RPMI7951 (cell line): ENCODE measurements around the gene PHF21A. TPM values are rescaled to one million over a fixed set of nuclear protein-coding genes. Genes with fewer than 3 reads are reported as not detected.
"Not testable (repeated sequence)": the region's sequence is repeated elsewhere in the genome, so short reads cannot be mapped to it uniquely, and the experiment has no call there.

ENCODE experiments used
- DNase-seq: peaks from one replicate; pipeline ENCODE4 v3.0.0-alpha.2; 2012; ENCODE audit warnings: low read depth
- total RNA-seq: library from RNA; depleted of rRNA; stranded (reverse); fragments of >200 nt; shearing (Covaris generic); gene quantifications from 2 replicates; pipeline ENCODE4 v1.2.3, GENCODE V29; 2014

PHF21A gene
- total RNA-seq, 1 experiment from 2014 or later, result 10.5 TPM

DNA sequence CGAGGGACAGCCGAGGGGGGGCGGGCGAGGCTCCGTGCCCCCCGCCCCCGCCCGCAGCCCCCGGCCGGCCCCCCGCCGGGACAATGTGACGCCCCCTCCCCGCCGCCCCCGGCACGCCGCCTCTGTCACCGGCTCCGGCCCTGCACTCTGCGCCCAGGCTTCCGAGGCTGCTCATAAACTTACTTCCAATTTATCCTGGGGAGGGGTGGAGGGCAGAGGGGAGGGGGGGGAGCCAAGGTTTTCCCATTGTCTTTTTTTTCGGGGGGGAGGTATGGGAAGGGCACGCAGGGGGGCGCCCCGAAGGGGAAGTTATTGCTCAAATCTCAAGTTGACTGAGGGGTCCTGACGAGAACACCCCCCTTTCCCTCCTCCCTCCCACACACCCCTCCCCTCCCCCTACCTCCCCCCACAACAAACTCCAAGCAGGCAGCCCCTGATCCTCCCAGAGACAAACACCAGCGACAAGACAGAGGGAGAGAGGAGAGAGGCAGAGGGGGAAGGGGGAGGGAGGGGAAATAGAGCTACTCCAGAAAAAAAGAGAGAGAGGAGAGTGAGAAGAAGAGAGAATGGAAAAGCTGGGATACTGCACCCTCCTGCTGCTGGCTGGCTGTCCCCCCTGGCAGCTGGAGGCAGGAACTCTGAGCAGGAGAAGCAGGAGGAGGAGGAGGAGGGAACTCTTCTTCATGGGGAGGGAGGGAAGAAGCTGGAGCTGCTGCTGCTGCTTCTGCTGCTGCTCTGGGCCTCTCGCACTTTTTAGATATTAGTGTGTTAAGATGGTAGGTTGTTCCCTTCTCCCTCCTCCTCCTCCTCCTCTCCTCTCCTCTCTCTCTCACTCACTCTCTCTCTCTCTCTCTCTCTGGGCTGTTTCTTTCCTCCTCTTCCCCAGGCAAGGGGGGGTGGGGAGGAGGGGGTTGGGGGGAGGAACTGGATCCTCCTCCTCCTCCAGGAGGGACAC is 631 bp downstream of the PHF21A start:
- peak; percentile 76 for DNase-seq

DNA sequence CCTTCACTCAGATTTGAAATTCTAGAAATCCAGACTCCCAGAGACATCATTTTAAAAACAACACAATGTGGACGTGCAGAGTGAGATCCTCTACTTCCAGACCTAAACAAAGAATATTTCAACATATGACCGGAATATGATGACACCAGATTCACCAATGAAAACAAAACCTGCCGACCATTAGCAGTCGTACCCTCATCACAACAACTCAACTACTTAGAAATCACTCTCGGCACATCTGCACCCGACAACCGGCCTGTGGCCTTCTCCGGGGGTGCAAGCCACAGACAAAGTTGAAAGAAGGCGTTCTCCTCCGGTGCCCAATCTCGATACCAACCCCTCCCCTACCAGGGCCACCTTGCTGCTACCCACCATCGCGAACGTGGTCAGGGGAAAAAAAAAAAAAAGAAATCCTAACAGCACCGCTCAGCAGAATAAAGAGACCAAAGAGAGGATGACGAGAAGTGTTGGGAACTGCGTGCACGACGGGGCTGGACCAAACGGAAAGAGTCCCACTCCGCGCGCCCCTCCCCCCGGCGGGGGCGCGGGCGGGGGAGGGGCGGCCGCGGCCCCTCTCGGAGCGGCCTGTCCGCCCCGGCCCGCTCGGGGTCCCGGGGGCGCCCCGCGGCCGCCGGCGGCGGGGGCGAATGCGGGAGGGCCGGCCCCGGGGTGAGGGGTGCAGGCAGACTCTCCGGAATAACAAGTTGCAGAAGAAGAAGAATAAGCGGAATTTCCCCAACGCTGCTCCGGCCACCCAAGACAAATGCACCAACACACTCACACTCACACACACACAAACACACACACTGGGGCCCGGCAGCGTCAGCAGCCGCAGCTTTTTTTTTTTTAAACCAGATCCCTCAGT is 1.7 kb downstream of the PHF21A start:
- peak; percentile 67 for DNase-seq

DNA sequence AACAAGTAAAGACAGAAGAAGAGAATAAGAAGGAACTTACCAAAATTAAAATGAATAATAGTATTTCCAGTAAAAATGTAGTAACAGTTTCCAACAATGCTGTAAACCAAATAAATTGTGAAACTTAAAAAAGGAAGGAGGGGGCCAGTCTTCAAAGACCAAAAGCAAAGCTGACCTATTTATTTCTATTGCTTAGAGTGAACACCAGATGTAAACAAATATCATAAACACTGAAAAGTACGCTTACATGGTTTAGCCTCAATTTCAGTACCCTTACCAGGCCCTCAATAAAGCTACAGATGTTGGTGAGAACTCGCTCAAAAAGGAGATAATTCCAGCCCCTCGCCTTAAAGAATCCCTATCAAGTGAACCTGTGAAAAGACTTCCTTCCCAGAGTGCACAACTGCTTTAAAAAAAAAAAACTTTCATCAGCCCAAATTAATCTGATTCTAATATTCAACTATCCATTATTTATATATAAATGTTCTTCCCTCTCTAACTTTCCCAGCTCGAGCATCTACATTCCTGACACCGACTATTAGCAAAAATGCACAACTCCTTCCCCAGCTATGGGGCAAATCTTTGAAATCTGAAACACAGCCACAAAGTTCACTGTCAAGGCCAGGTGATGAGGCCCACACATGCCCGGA is 2.4 kb downstream of the PHF21A start:
- DNase-seq, result no peak

DNA sequence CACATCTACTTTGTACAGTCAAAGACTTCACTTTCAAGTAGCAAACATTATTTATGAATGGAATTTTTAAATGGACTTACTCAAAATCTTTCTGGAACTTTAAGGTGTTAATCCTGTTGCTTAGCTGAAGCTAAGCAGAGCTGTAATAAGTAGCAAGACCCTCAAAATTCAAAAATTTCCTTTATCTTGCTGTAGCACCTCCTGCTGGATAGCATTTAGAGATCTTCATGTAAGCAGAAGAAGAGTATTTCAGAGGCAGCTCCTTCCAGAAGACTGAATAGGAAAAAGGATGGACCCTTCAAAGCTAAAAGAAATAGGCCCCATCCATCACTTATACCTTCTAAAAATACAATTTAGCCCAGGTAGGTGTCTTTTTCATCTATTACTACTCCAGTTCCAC is 3.4 kb downstream of the PHF21A start:
- DNase-seq, result no peak

DNA sequence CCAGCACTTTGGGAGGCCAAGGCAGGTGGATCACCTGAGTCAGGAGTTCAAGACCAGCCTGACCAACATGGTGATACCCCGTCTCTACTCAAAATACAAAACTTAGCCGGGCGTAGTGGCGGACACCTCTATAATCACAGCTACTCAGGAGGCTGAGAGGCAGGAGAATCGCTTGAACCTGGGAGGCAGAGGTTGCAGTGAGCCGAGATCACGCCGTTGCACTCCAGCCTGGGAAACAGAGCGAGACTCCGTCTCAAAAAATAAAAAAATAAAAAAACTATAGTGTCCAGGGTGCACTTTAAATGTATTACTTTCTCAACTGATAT is 4.6 kb downstream of the PHF21A start:
- not testable (repeated sequence) for DNase-seq

DNA sequence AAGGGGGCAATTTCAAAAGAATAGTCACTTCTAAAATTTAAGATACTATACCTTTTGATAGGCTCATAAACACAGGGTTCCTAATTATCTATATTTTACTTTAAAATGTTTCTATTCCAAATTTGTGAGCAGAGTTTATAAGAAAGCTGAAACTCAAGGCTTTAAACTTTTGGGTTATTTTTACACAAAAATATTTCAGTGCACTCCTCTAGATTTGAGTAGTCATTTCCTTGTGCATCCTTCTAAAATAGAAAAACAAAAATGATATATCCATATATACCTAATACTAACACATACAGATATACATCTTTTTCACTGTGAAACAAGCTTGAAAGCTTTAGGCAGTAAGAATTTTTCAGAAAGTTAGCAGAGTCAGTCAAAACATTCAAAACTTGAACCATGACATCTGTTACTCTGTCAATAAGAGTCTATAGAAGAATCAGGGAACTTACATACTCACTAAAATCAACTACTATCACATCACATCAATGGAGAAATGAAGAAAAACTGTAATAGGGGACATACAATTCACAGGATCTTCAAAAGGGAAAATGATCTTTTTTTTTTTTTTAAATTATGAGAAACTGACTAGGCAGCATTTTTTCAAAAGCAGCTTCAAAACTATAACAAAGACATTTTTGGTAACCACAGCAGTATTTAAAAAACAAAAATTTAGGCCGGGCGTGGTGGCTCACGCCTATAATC is 5.1 kb downstream of the PHF21A start:
- no peak for DNase-seq

DNA sequence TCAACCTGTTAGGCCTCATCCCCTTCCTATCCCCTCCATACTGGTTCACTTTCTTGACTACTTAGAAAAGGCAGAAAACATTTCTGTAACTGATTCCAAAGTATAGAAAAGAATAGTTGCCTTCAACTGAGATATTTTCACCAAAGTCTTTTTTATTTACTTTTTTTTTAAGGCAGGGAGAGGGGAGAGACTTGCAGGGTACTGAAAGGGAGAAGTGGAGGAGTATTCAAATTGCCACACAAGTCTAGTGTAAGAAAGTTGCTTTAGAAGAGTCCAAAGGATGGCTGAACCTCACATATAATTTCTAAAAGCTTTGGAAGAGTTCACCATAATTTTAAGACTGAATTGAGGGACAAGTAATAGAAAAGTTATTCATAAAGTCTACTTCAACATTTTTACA is 6.3 kb downstream of the PHF21A start:
- DNase-seq, result no peak

DNA sequence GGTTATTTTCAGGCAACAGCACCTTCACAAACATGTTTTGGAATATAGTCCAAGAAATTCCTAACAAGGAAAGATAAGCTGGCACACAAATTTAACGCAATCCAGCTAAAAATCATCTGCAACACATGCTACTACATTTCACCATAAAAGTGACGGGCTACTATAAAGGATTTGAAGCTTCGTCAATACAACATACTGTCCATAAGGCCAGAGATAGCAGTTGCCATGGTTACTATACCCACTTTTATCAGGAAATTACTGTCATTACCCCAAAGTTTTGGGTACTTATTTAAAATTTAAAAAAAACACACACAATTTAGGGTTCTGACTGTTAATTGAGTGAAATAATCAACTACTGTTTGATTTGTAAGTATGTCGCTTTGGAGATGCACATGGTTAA is 6.9 kb downstream of the PHF21A start:
- no peak for DNase-seq

DNA sequence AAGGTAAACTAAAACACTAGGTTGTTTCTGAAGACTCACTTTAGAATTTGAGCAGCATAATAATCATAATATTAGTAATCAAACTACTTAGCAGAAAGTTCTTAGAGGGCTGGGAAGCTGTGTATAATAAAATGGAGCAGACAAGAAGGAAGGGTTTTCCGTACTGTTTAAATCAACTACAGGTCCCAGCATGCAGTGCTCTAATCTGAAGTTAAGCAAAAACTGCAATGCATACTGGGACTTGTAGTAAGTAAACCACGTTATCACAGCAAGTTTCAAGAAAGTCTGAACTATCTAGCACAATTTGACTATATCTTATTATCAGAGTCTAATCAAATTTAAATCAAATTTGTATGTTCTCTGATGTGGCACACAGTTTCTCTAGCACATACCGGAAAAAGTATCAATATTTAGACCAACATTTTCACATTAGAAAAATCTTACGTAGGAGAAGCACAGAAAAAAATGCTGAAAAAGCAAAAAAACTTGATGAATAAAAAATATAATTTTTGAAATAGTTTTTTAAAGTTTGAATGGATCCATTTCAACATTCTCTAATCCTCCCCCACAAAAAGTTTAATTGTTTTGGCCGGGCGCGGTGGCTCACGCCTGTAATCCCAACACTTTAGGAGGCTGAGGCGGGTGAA is 8.2 kb downstream of the PHF21A start:
- peak; percentile 58 for DNase-seq

DNA sequence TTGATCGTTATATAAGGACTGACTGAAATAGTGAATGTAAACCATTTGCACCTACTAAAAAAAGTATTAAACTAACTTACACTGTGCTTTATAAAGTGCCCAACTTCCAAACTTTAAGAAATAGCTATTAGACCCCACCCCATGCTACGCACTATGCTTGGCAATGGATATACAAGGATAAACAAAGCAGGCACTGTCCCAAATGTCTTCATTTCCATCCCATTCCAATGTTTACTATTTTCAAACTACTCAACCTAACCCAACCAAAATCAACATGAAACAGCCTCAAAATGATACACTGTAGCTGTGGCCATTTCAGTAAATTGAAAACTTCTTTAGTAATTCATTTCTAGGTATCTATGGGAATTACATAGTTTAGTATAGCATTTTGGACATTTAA is 12.5 kb downstream of the PHF21A start:
- no peak for DNase-seq

DNA sequence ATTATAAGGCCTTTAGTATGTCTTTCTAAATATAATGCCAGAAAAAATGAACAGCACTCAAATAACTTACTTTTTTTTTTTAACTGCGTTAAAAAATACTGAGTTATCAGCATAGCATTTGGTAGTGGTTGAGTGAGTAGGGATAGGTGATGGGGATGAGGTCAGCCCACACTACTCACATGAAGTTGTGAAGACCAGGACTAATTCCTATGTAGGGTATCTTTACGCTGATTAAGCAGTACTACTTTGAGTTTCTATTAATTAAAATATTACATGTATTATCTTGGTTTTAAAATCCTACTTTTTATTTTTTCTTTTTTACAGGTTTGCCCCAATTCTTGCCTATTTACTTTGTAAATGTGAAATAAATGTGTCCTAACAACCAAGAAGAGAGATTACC is 13.5 kb downstream of the PHF21A start:
- no peak for DNase-seq

DNA sequence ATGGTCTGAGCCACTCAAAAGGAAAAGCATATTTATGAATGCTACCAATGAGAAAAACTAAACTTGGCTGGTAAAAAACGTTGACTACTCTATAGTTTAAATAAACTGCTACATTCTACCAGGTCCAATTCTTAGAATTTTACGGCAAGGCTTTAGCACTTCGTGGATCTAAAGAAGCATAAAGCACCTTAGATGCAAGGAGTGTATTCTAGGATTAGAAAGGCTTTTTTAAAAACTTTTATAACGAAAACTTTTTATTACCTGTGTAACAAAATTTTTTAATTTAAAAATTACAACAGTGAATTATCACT is 13.9 kb downstream of the PHF21A start:
- DNase-seq, result no peak

DNA sequence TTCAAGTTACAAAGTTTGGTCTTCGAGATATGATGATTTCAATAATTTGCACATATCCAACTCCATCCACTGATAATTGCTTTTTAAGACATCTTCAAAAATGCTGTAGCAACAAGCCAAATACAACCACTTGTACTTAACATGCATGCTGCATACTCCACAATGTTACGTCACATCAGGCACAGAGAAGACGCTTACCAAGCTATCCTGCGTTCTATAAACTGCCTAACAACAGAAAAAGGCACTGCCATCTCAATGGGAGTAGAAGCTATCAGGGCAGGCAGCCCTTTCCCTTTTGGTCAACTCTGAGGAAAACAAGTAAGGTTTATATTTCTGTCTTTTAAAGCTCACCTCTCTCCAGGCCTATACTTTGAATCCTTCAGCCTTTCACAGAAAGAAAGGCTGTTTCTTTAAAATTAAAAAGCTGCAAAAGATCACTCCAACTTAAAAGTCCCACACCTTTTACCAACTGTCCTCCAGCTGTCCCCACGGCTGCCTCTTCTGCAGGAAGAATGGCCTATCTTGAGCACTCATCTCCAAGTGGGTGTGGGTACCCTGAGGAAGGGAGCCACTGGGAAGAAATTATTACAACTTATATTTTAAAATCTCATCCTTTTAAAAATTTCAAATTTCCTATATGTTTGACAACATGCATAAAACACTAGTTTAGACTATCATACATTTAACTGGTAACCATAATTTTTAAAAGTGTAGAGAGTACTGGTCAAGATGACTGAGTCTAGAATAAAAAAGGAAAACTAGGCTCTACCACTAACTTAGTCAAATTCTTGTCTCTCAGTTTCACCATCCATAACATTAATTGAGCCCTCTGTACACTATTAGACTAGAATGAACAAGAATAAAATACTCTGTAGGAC is 14.5 kb downstream of the PHF21A start:
- no peak for DNase-seq

DNA sequence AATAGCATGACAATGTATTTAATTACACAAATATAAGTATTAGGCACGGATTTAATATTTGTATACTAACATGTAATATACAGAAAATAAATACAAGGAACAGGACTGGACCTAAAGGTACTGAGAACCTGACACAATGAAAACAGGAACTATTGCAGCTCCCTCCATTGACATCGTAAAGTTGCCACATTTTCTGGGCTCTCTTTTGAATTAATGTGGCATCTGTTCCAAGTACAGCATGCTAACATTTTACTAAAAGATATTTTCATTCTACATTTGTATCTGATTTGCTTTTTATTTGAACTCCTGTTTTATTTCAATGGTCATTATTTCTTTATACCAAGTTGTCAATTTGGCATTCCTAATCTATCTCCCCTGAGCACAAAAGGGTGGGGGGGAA is 15.3 kb downstream of the PHF21A start:
- DNase-seq, result no peak

DNA sequence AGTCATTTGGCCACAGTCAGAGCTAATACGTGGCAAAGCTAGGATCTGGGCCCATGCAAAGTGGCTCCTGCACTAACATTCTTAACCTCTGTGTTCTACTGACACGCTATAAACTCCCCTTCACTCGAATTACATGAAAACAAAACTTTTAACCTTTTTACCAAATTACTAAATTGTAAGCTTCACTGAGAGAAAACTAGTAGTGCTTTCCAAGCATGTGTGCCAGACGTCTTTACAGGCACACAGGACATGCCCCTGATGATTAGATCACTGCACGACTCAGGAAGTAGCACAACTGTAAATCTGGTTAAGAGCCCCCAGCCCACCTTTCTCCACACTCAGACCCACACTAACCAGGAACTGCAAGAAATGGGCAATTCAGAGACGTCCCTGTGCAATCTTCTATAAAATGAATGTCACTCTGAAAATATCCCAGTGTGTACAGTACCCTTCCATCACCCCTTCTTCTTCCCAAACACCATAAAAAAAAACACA is 16.1 kb downstream of the PHF21A start:
- DNase-seq, result no peak

DNA sequence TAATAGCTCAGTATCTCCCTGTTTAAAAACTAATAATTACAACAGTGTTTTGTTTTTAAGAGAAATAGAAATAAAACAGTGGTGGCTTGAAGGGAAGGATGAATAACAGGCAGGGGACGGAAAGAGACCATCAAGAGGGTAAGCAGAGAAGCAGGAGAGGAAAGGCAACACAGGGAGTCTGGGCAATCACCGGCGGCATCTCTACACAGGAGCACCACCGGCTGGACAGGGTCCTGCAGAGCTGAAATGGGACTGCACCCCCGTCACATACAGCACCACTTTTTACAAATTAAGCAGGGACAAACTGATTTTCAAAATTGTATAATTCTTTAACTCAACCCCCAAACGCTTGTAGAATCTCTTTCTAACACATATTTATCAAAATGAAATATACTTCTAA is 18.4 kb downstream of the PHF21A start:
- DNase-seq, result no peak

DNA sequence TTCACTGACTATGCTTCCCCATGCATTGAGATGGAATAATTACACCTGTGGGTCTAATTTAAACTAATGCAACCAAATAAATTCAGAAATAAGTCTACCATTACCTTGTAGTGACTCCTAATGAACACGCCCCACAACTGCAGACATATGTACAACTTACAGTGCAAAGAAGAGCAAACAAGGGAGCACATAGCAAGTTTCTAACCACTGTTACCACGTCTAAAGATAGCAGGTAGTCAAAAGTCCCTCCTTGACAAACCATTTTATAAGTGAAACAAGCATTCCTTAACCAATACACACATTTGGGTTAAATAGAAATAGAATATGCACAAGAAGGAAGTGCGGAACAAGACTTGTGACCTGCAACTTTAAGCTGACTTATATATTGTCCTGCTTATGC is 20.6 kb downstream of the PHF21A start:
- no peak for DNase-seq

DNA sequence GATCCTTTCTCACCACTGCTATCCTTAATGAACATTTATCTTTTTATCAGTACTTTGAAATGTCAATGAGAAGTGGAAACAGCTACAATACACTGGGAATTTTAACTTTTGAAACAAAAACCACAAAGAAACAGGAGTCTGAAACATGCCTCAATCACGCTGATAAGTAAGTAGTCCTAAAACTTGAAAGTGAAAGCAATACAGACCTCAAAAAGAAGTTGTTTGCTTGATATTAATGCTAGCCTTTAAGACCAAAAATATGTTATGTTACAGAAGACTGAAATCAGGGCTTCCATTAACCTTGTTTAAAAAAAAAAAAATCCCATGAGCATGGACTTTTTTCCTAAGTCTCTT is 21.3 kb downstream of the PHF21A start:
- DNase-seq, result peak; percentile 31

DNA sequence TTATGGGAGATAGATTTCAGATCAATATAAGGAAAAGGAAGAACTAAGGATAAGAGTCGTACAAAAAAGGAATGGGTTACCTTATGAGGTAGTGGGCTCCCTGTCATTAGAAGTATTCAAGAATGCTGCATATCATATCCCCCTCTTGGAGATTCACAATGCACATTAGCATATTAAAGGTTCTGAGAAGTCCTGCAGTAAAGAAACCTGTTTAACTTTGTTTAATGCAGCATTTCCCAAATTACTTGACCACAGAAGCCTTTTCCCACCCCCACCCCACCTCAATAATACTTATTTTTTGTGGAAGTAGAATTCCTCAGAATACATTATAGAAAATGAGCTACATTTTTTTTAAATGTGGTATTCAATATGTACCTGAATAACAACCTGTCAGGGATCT is 30.9 kb downstream of the PHF21A start:
- DNase-seq, result no peak

DNA sequence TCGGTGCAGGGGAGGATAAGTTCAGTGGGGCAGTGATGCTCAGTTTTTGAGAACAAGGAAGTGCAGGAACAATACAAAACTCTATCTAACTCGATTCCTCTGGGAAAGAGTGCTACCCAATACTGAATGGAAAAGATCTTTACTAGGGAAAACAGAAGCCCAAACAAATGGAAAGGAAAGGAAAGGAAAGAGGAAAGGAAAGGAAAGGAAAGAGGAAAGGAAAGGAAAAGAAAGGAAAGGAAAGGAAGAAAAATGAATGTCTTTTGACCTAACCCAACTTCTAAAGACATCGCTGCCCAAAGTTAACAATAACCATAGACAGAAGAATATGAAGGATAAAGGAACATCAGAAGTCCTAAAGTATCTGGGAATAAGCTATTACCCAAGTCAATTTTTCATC is 41.6 kb downstream of the PHF21A start:
- no peak for DNase-seq
